ENCODE results near the gene TRAPPC3. TPM values are rescaled to one million over a fixed set of nuclear protein-coding genes. Genes with fewer than 3 reads are reported as not detected.

The TRAPPC3 gene
- total RNA-seq, 1 experiment from 2014 or later: 64.6 TPM

DNA sequence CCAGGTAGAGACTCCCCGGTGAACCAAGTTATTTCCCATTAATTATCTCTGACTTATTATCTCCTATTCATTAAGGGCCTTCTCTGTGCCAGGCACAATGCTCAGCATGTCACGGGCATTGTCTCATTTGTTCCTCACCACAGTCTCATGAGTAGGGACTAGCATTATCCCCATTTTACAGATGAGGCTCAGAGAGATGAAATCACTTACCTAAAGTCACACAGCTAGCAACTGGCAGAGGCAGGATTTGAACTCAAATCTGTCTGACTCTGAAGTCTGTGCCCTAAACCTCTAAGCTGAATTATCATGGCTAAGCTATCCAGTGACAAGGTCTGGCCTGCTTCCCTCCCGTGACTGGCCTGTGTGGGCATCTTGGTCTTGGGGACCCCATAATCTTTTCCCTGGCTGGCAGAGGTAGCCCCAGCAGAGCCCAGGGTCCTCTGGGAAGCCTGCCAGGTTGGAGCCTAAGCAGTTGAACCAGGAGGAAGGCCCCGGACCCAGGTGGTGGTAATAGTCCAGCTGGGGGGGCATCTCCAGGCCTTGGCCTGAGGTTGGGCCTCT, 11.2 kb upstream of the TRAPPC3 start:
- CTCF ChIA-PET: interaction anchor here (0.9 to 1.4 kb wide), 3 partner anchors 10 to 125 kb away, joined by 3 to 7 read pairs (median 3); no protein-coding TSS in a partner anchor
- peak overlapping the region; percentile 46 to 49 for H3K4me3 ChIP-seq (replicated peaks in 1 of 2; ENCODE audit: low read depth in 1 of 2, low read length in 2 of 2)
- peak overlapping the region; percentile 64 for H3K27ac ChIP-seq (ENCODE audit: low read depth, low read length)
- peaks cover 93% of the 10 kb centered on the region for H3K79me2 ChIP-seq (ENCODE audit: insufficient read depth, low read length)
- POLR2A ChIA-PET: interaction anchor here (1.0 to 1.3 kb wide), 3 partner anchors 10 to 228 kb away, joined by 3 to 4 read pairs (median 3); no protein-coding TSS in a partner anchor
- H3K4me1 ChIP-seq (ENCODE audit: control insufficient read depth in 1 of 2, insufficient read depth in 2 of 2, low read length in 2 of 2): peaks cover 13 to 48% of the 10 kb centered on the region in 2 experiments
- RAD21 ChIA-PET (ENCODE audit: low non-redundant PET in 1 of 2, low total read pairs in 2 of 2, uncharacterized antibody in 2 of 2, unreplicated experiment in 2 of 2): no interaction called here
- H3K27me3 ChIP-seq (ENCODE audit: insufficient read depth, low read length): no peaks in the 10 kb centered on the region
- DNase-seq (ENCODE audit: low read depth, low spot score) (no peak), ATAC-seq (no peak)
- H3K9me2 ChIP-seq (ENCODE audit: insufficient read depth): no peaks in the 10 kb centered on the region
- no peaks in the 10 kb centered on the region for H4K20me1 ChIP-seq (ENCODE audit: insufficient read depth)
- TF ChIP-seq POLR2A (IDR thresholded peaks at IDR 0.05; ENCODE audit: borderline replicate concordance, extremely low read depth, insufficient read depth, insufficient read length) (no peak), SRF (IDR thresholded peaks at IDR 0.05; ENCODE audit: low read depth) (no peak), TCF7L2 (IDR thresholded peaks at IDR 0.05; ENCODE audit: borderline replicate concordance, extremely low read depth, insufficient read depth, insufficient read length) (no peak), EZH2 (IDR thresholded peaks at IDR 0.05) (no peak), RAD21 (IDR thresholded peaks at IDR 0.05; ENCODE audit: low read depth) (no peak), POLR2AphosphoS5 (IDR thresholded peaks at IDR 0.05; ENCODE audit: low read depth, low read length) (no peak), FOSL1 (IDR thresholded peaks at IDR 0.05; ENCODE audit: low read depth) (no peak), ELF1 (IDR thresholded peaks at IDR 0.05; ENCODE audit: borderline replicate concordance, low read depth) (no peak), ZFX (IDR thresholded peaks at IDR 0.05) (no peak), EGR1 (IDR thresholded peaks at IDR 0.05; ENCODE audit: low read depth) (no peak), CBX3 (IDR thresholded peaks at IDR 0.05; ENCODE audit: low read depth) (no peak), EZH2phosphoT487 (IDR thresholded peaks at IDR 0.05; ENCODE audit: borderline replicate concordance) (no peak), YY1 (IDR thresholded peaks at IDR 0.05; ENCODE audit: extremely low read depth, insufficient replicate concordance, low read depth, low read length) (no peak), CEBPB (IDR thresholded peaks at IDR 0.05; ENCODE audit: low read depth) (no peak), JUND (IDR thresholded peaks at IDR 0.05) (no peak), SP1 (IDR thresholded peaks at IDR 0.05; ENCODE audit: low read depth) (no peak)
- TF ChIP-seq, protein P1, sequence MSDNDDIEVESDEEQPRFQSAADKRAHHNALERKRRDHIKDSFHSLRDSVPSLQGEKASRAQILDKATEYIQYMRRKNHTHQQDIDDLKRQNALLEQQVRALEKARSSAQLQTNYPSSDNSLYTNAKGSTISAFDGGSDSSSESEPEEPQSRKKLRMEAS (IDR thresholded peaks at IDR 0.05): no peak
- TF ChIP-seq, protein P2, sequence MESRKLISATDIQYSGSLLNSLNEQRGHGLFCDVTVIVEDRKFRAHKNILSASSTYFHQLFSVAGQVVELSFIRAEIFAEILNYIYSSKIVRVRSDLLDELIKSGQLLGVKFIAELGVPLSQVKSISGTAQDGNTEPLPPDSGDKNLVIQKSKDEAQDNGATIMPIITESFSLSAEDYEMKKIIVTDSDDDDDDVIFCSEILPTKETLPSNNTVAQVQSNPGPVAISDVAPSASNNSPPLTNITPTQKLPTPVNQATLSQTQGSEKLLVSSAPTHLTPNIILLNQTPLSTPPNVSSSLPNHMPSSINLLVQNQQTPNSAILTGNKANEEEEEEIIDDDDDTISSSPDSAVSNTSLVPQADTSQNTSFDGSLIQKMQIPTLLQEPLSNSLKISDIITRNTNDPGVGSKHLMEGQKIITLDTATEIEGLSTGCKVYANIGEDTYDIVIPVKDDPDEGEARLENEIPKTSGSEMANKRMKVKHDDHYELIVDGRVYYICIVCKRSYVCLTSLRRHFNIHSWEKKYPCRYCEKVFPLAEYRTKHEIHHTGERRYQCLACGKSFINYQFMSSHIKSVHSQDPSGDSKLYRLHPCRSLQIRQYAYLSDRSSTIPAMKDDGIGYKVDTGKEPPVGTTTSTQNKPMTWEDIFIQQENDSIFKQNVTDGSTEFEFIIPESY (IDR thresholded peaks at IDR 0.05; ENCODE audit: extremely low read depth, insufficient replicate concordance, low read length): no peak
- TF ChIP-seq, protein P3, sequence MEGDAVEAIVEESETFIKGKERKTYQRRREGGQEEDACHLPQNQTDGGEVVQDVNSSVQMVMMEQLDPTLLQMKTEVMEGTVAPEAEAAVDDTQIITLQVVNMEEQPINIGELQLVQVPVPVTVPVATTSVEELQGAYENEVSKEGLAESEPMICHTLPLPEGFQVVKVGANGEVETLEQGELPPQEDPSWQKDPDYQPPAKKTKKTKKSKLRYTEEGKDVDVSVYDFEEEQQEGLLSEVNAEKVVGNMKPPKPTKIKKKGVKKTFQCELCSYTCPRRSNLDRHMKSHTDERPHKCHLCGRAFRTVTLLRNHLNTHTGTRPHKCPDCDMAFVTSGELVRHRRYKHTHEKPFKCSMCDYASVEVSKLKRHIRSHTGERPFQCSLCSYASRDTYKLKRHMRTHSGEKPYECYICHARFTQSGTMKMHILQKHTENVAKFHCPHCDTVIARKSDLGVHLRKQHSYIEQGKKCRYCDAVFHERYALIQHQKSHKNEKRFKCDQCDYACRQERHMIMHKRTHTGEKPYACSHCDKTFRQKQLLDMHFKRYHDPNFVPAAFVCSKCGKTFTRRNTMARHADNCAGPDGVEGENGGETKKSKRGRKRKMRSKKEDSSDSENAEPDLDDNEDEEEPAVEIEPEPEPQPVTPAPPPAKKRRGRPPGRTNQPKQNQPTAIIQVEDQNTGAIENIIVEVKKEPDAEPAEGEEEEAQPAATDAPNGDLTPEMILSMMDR (IDR thresholded peaks at IDR 0.05 in 2 of 3, conservative IDR thresholded peaks at IDR 0.05 in 1 of 3; ENCODE audit: borderline replicate concordance in 1 of 3, insufficient read depth in 1 of 3, low read depth in 2 of 3, low read length in 2 of 3): no peak
- no peak overlapping the region for H2AFZ ChIP-seq (ENCODE audit: low read depth, low read length, poor library complexity, severe bottlenecking)
- peak overlapping the region; percentile 56 for H3K9ac ChIP-seq (ENCODE audit: low read length)
- 0 out of 4 replicates have a peak, but pooled peaks cover 0 to 4% of the 10 kb centered on the region in 2 experiments for H3K36me3 ChIP-seq (ENCODE audit: control insufficient read depth in 1 of 2, insufficient read depth in 2 of 2, low read length in 2 of 2)
- TSS peak; percentile 57 for BruUV-seq (replicated peaks)
- peak overlapping the region; percentile 73 for H3K4me2 ChIP-seq (ENCODE audit: low read length)
- intact Hi-C loops (cut with micrococcal nuclease): no loop called here
- no peaks in the 10 kb centered on the region for H3K9me3 ChIP-seq (ENCODE audit: control insufficient read depth in 1 of 2, insufficient read depth in 1 of 2, low read depth in 1 of 2, low read length in 2 of 2)
